T-cell (primary cell): ENCODE data around the gene CLK1. TPM values are rescaled to one million over a fixed set of nuclear protein-coding genes. Genes with fewer than 3 reads are reported as not detected.
"Not testable (repeated sequence)": the region's sequence is repeated elsewhere in the genome, so short reads cannot be mapped to it uniquely, and the experiment has no call there.

Source experiments
- ATAC-seq, 4 experiments: fragments of 200-7000 bp in 3 of 4; fragments of 150-1000 bp in 1 of 4; cut with Tn5 transposase; replicated peaks in 1 of 4; 1 replicate in 3 of 4; 2 replicates in 1 of 4; pipeline ENCODE4 v1.10.0; 2021; ENCODE audit warnings: moderate library complexity in 3 of 4, mild to moderate bottlenecking in 2 of 4, moderate number of reproducible peaks in 1 of 4
- CTCF ChIA-PET, 2 donors: fragments of 300-600 bp; sonication (Branson Sonifier 250); formaldehyde crosslinking; loops; one replicate each; lab custom pipeline; 2022; ENCODE audit warnings: antibody characterized with exemption in 2 of 2; lab: Charles Lee
- POLR2A ChIA-PET, 2 donors: fragments of 300-600 bp; sonication (Branson Sonifier 250); formaldehyde crosslinking; loops; one replicate each; lab custom pipeline; 2022; ENCODE audit warnings: antibody characterized with exemption in 2 of 2; lab: Charles Lee
- DNase-seq, 35 experiments: peaks; one replicate each; pipeline versions ENCODE4 v3.0.0 to v3.0.0-alpha.2; 2013 to 2023
- H3K27ac ChIP-seq: one replicate; pipeline ENCODE4 v1.5.1; 2013; ENCODE audit warnings: low read length
- H3K27me3 ChIP-seq, 2 experiments: replicated peaks in 1 of 2; 1 replicate in 1 of 2; 2 replicates in 1 of 2; pipeline versions ENCODE4 v1.6.1 to v1.7.0; 2013; ENCODE audit warnings: low read length in 1 of 2, mixed read lengths in 1 of 2; ENCODE audit not compliant: control insufficient read depth in 2 of 2, insufficient read depth in 2 of 2; ENCODE audit errors: extremely low read depth in 1 of 2
- H3K36me3 ChIP-seq, 2 donors: 1 replicate in 1 of 2; 2 replicates in 1 of 2; pipeline versions ENCODE4 v1.6.1 to v1.7.0; 2013; ENCODE audit warnings: low read length in 1 of 2; ENCODE audit not compliant: control insufficient read depth in 2 of 2, insufficient read depth in 1 of 2; ENCODE audit errors: extremely low read depth in 1 of 2
- H3K4me1 ChIP-seq, 2 experiments: 1 replicate in 1 of 2; 2 replicates in 1 of 2; pipeline versions ENCODE4 v1.6.1 to v1.7.0; 2013; ENCODE audit warnings: low read length in 2 of 2, mixed read lengths in 1 of 2; ENCODE audit not compliant: insufficient read depth in 2 of 2, control insufficient read depth in 1 of 2; ENCODE audit errors: extremely low read depth in 1 of 2
- H3K4me3 ChIP-seq, 2 donors: 1 replicate in 1 of 2; 2 replicates in 1 of 2; pipeline versions ENCODE4 v1.5.1 to v1.7.0; 2013; ENCODE audit warnings: mild to moderate bottlenecking in 2 of 2, low read length in 1 of 2, moderate library complexity in 1 of 2; ENCODE audit not compliant: control insufficient read depth in 1 of 2; ENCODE audit errors: extremely low read depth in 1 of 2
- H3K9me3 ChIP-seq: 2 replicates; pipeline ENCODE4 v1.7.0; 2013
- H3K27ac Mint-ChIP-seq, 2 donors: one replicate each; pipeline ENCODE4 v1.8.0; 2020 to 2021; ENCODE audit warnings: mild to moderate bottlenecking in 2 of 2, mixed read lengths in 2 of 2
- H3K27me3 Mint-ChIP-seq, 2 donors: one replicate each; pipeline ENCODE4 v1.8.0; 2021 to 2022; ENCODE audit warnings: mixed read lengths in 2 of 2
- H3K36me3 Mint-ChIP-seq: one replicate; pipeline ENCODE4 v1.8.0; 2021; ENCODE audit warnings: mixed read lengths
- H3K4me1 Mint-ChIP-seq, 3 donors: one replicate each; pipeline ENCODE4 v1.8.0; 2020 to 2022; ENCODE audit warnings: mixed read lengths in 3 of 3, mild to moderate bottlenecking in 1 of 3
- H3K4me3 Mint-ChIP-seq, 3 donors: one replicate each; pipeline ENCODE4 v1.8.0; 2020 to 2022; ENCODE audit warnings: mild to moderate bottlenecking in 3 of 3, mixed read lengths in 3 of 3, moderate library complexity in 3 of 3
- H3K9me3 Mint-ChIP-seq, 3 donors: one replicate each; pipeline ENCODE4 v1.8.0; 2020 to 2022; ENCODE audit warnings: mixed read lengths in 3 of 3
- WGBS: methylation state at CpG from one replicate; pipeline ENCODE4 v1.1.5; 2013; ENCODE audit warnings: missing lambda C conversion rate; ENCODE audit not compliant: insufficient coverage; 5-methylcytosine and 5-hydroxymethylcytosine counted together
- total RNA-seq, 35 experiments: library from RNA in 6 of 35; stranded (reverse) in 6 of 35; fragments of 120-200 nt in 1 of 35; gene quantifications; one replicate each; pipeline versions ENCODE4 v1.2.1 to v1.2.4 and lab custom pipeline; 2013 to 2026

CLK1 gene
- total RNA-seq, 5 donors from 2014 or later (not counting 1 experiment from before 2014, with no cell fraction given): 357 to 1,046 (median 384) TPM

- not testable (repeated sequence) for H3K4me1 ChIP-seq, H3K9me3 ChIP-seq, H3K4me3 ChIP-seq, H3K27ac Mint-ChIP-seq, DNase-seq, H3K27me3 Mint-ChIP-seq, H3K4me3 Mint-ChIP-seq, ATAC-seq, H3K27ac ChIP-seq, H3K9me3 Mint-ChIP-seq, H3K27me3 ChIP-seq
- peaks cover 19 to 83% of the 10 kb centered on the region in 2 donors for H3K36me3 ChIP-seq
- ChIA-PET CTCF (interaction anchor here (0.6 to 1.8 kb wide), 4 partner anchors 9 to 202 kb away, joined by 3 to 7 read pairs (median 4); no protein-coding TSS in a partner anchor), POLR2A (interaction anchor here (0.5 to 3.2 kb wide), 12 partner anchors 9 to 1459 kb away, joined by 3 to 25 read pairs (median 4); no protein-coding TSS in a partner anchor)
- H3K36me3 Mint-ChIP-seq: peaks cover 67% of the 10 kb centered on the region
- 100% methylated on average over 1 of the region's 3 CpGs for WGBS
- H3K4me1 Mint-ChIP-seq: peaks cover 31 to 38% (median 32%) of the 10 kb centered on the region in 3 donors
These were observed 45.7 kb downstream of the CLK1 start for GRCh38 chr2:200818732-200819131.

DNA sequence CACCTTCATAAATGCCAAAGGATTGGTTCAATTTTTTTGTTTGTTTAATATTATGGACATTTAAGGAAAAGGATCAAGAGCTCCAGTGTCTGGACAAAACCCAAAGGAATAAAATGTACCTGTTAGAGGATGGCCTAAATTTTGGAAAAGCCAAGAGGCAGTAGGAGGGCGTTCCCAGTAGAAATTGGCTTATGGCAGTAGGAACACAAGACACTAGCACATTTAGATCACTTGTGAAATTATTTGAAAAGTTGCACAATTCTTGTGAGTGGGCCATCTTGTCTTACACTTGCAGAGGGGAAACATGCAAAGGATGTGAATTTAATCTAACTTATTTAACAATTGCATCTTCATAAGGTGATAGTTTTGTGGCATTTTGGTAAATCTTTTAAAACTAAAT lies 49.5 kb downstream of the CLK1 start:
- Histone ChIP-seq H3K4me1 (peaks cover 22 to 26% of the 10 kb centered on the region in 2 experiments), H3K36me3 (peaks cover 19 to 67% of the 10 kb centered on the region in 2 donors), H3K27ac (no peak overlapping the region), H3K9me3 (no peaks in the 10 kb centered on the region), H3K27me3 (no peaks in the 10 kb centered on the region), H3K4me3 (no peak overlapping the region)
- CTCF ChIA-PET: interaction anchor here in 1 of 2 donors (1.3 kb wide), 2 partner anchors 102 to 104 kb away, joined by 3 to 4 read pairs; no protein-coding TSS in a partner anchor
- Mint-ChIP-seq H3K27ac (peak overlapping the region; percentile 25 to 72), H3K9me3 (no peaks in the 10 kb centered on the region), H3K4me1 (peaks cover 52 to 57% (median 53%) of the 10 kb centered on the region in 3 donors), H3K27me3 (no peaks in the 10 kb centered on the region), H3K36me3 (peaks cover 49% of the 10 kb centered on the region), H3K4me3 (peak overlapping the region in 2 of 3 donors; percentile 44 to 53)
- POLR2A ChIA-PET: interaction anchor here (0.6 to 2.1 kb wide), 10 partner anchors 9 to 646 kb away, joined by 3 to 5 read pairs (median 3); partner anchors contain the start of genes CLK1 (in 2 of the 2) and ORC2 (in 1 of the 2)
- 100% methylated on average over 1 of the region's 1 CpG for WGBS
- ATAC-seq (no peak), DNase-seq (no peak)

- ATAC-seq (no peak), DNase-seq (peak in 1 of 35 experiments; percentile 26)
- peak overlapping the region; percentile 2 for H3K27ac ChIP-seq
- CTCF ChIA-PET: interaction anchor here in 1 of 2 donors (0.5 to 1.3 kb wide), 3 partner anchors 101 to 421 kb away, joined by 3 to 4 read pairs (median 3); no protein-coding TSS in a partner anchor
- H3K4me3 ChIP-seq: no peak overlapping the region
- no peaks in the 10 kb centered on the region for H3K9me3 Mint-ChIP-seq
- peaks cover 22 to 26% of the 10 kb centered on the region in 2 experiments for H3K4me1 ChIP-seq
- no CpG with 5 or more reads among the region's 3 CpGs for WGBS
- H3K27ac Mint-ChIP-seq: peak overlapping the region; percentile 72 to 78
- peak overlapping the region; percentile 44 to 53 (median 53) for H3K4me3 Mint-ChIP-seq
- peaks cover 52 to 63% (median 54%) of the 10 kb centered on the region in 3 donors for H3K4me1 Mint-ChIP-seq
- H3K27me3 ChIP-seq: no peaks in the 10 kb centered on the region
- H3K36me3 ChIP-seq: peaks cover 15 to 62% of the 10 kb centered on the region in 2 donors
- no peaks in the 10 kb centered on the region for H3K9me3 ChIP-seq
- POLR2A ChIA-PET: interaction anchor here (0.6 to 2.1 kb wide), 17 partner anchors 12 to 647 kb away, joined by 3 to 8 read pairs (median 3); partner anchors contain the start of genes CLK1 (in 2 of the 2), NIF3L1 (in 1 of the 2), ORC2 (in 1 of the 2) and PPIL3 (in 1 of the 2)
- peaks cover 49% of the 10 kb centered on the region for H3K36me3 Mint-ChIP-seq
- H3K27me3 Mint-ChIP-seq: no peaks in the 10 kb centered on the region
These were observed 50.1 kb downstream of the CLK1 start for GRCh38 chr2:200814276-200814815.

GRCh38 chr2:200812122-200813022 lies 52.1 kb downstream of the CLK1 start:
- H3K4me3 Mint-ChIP-seq: peak overlapping the region; percentile 98 to 100 (median 98)
- Histone ChIP-seq H3K4me1 (peaks cover 19 to 26% of the 10 kb centered on the region in 2 experiments), H3K27ac (peak overlapping the region; percentile 99), H3K9me3 (no peaks in the 10 kb centered on the region), H3K4me3 (peak overlapping the region; percentile 87 to 90), H3K36me3 (peaks cover 10 to 42% of the 10 kb centered on the region in 2 donors), H3K27me3 (no peaks in the 10 kb centered on the region)
- peak in 33 of 35 experiments; percentile 26 to 74 (median 51) for DNase-seq
- ChIA-PET CTCF (interaction anchor here in 1 of 2 donors (1.7 kb wide), 1 partner anchor 99 kb away, joined by 10 read pairs; no protein-coding TSS in a partner anchor), POLR2A (interaction anchor here (0.6 to 1.6 kb wide), 2 partner anchors 47 to 52 kb away, joined by 4 to 11 read pairs; partner anchors contain the start of gene CLK1 (in 1 of the 2))
- peaks cover 50 to 58% (median 51%) of the 10 kb centered on the region in 3 donors for H3K4me1 Mint-ChIP-seq
- peaks cover 34% of the 10 kb centered on the region for H3K36me3 Mint-ChIP-seq
- peak overlapping the region; percentile 92 to 95 for H3K27ac Mint-ChIP-seq
- H3K9me3 Mint-ChIP-seq: no peaks in the 10 kb centered on the region
- ATAC-seq: peak; percentile 43 to 58 (median 53)
- no peaks in the 10 kb centered on the region for H3K27me3 Mint-ChIP-seq
- under 1% methylated on average over 65 of the region's 70 CpGs for WGBS

DNA sequence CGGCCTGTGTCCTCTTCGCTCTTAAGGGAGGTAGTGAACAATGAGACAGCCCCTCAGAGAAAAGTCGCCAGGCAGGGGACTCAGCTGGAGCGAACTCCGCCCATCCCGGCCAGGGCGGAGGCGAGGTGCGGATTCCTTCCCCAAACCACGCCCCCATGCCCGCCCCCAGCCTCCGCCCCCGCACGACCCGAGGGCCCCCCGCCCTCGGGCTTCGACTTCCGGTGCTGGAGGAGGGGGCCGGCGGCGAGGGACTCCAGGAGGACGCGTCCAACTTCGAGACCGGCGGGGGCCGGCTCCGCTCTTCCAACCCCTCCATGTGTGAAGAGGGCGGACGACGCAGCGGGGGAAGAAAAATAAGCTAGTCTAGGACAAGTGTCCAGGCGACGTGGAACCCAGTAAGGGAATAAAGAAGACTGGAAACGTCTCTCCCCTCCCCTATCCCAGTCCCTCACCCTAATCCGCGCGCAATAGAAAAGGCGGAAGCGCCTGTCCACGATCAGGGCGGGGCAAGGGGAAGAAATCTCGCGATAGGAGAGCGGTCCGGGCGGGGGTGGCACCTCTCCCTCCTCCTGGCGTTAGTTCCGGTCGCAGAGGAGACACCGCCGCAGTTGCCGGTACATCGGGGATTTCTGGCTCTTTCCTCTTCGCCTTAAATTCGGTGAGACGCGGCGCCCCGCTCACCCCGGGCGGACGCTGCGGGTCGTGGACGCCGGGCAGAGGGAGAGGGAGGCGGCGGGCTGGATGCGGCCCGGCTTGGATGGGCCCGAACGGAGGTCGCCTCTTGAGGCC lies 52.9 kb downstream of the CLK1 start, which contains the start of gene BZW1:
BZW1 (plus strand) TSS at position 578 of the 789 bp plus-strand sequence. CDS start 1,308 bp downstream, outside the sequence.
- DNase-seq: peak; percentile 92 to 97 (median 96)
- ATAC-seq: peak; percentile 84 to 92 (median 87)
- no peaks in the 10 kb centered on the region for H3K9me3 Mint-ChIP-seq
- Histone ChIP-seq H3K9me3 (no peaks in the 10 kb centered on the region), H3K4me1 (peaks cover 19 to 26% of the 10 kb centered on the region in 2 experiments), H3K4me3 (peak within 1 kb of the TSS; percentile 87 to 90), H3K27ac (peak within 1 kb of the TSS; percentile 99), H3K27me3 (no peaks in the 10 kb centered on the region), H3K36me3 (peaks cover 10 to 33% of the 10 kb centered on the region in 2 donors)
- no peaks in the 10 kb centered on the region for H3K27me3 Mint-ChIP-seq
- H3K27ac Mint-ChIP-seq: peak within 1 kb of the TSS; percentile 96 to 99
- CTCF ChIA-PET: interaction anchor here in 1 of 2 donors (0.5 to 1.7 kb wide), 2 partner anchors 98 to 258 kb away, joined by 4 to 10 read pairs; no protein-coding TSS in a partner anchor
- POLR2A ChIA-PET: interaction anchor here (0.6 to 1.6 kb wide), 3 partner anchors 48 to 245 kb away, joined by 3 to 11 read pairs (median 4); partner anchors contain the start of gene CLK1 (in 1 of the 2)
- peaks cover 44 to 50% (median 49%) of the 10 kb centered on the region in 3 donors for H3K4me1 Mint-ChIP-seq
- peaks cover 26% of the 10 kb centered on the region for H3K36me3 Mint-ChIP-seq
- WGBS: under 1% methylated on average over 37 of the region's 75 CpGs
- H3K4me3 Mint-ChIP-seq: peak within 1 kb of the TSS; percentile 98 to 100 (median 98)
